ENCODE measurements around the gene BIRC3. TPM values are rescaled to one million over a fixed set of nuclear protein-coding genes. Genes with fewer than 3 reads are reported as not detected.

The BIRC3 gene
- total and polyA plus RNA-seq, 2 of the 4 experiments (the other 2 are of a cell fraction): 2.2 to 5.0 TPM

GRCh38 chr11:102361086-102362031, 44.1 kb downstream of the BIRC3 start:
- Histone ChIP-seq H4K20me1 (ENCODE audit: insufficient read depth, low read length) (peaks cover 19% of the 10 kb centered on the region), H4K91ac (ENCODE audit: insufficient read depth, low read depth, low read length) (no peak overlapping the region), H3K4me2 (ENCODE audit: low read depth, low read length) (no peak overlapping the region; the same call in 1 of the 2 replicates), H3K14ac (replicated peaks; ENCODE audit: low read depth, low read length) (0 out of 2 replicates have a peak overlapping the region, but pooled peaks have one; percentile 16), H3K9ac (ENCODE audit: low read depth, low read length) (no peak overlapping the region), H2AK9ac (replicated peaks; ENCODE audit: low read depth, low read length, poor library complexity) (peak overlapping the region; percentile 34), H4K5ac (ENCODE audit: low read depth, low read length) (no peak overlapping the region), H2BK15ac (ENCODE audit: low read depth, low read length) (no peak overlapping the region), H2BK120ac (ENCODE audit: low read depth, low read length) (no peak overlapping the region), H3K27me3 (ENCODE audit: control insufficient read depth, insufficient read depth, low read length) (no peaks in the 10 kb centered on the region), H3K4ac (ENCODE audit: low read depth, low read length) (no peak overlapping the region), H4K8ac (ENCODE audit: low read depth in 2 of 2, low read length in 2 of 2) (no peak overlapping the region), H2BK20ac (ENCODE audit: low read depth, low read length) (no peak overlapping the region), H3K4me1 (ENCODE audit: control insufficient read depth, insufficient read depth, low read length) (peaks cover 6% of the 10 kb centered on the region), H3K56ac (ENCODE audit: extremely low read depth, insufficient read depth, low read length) (no peak overlapping the region), H3K79me1 (ENCODE audit: low read depth in 1 of 2, low read length in 2 of 2) (peaks cover 29 to 43% of the 10 kb centered on the region in 2 experiments), H3K27ac (ENCODE audit: insufficient read depth, low read length) (no peak overlapping the region), H2AK5ac (ENCODE audit: low read depth, low read length) (no peak overlapping the region), H3K36me3 (ENCODE audit: control insufficient read depth, insufficient read depth, low read length) (peaks cover 33% of the 10 kb centered on the region), H2AFZ (replicated peaks; ENCODE audit: low read length, poor library complexity) (no peak overlapping the region), H3K23ac (ENCODE audit: low read depth, low read length) (no peak overlapping the region), H3K9me3 (ENCODE audit: control insufficient read depth, insufficient read depth, low read length) (0 out of 2 replicates have a peak, but pooled peaks cover 2% of the 10 kb centered on the region), H3K4me3 (ENCODE audit: insufficient read depth, low read depth, low read length) (no peak overlapping the region), H2BK5ac (ENCODE audit: low read depth, low read length, poor library complexity, severe bottlenecking) (no peak overlapping the region), H3K18ac (ENCODE audit: low read depth, low read length) (no peak overlapping the region), H3K9me1 (ENCODE audit: insufficient read depth, low read length) (peaks cover 9% of the 10 kb centered on the region)
- peak; percentile 17 for DNase-seq
- 92% methylated on average over 4 of the region's 5 CpGs; no CpG with 5 or more reads in 1 of the 2 experiments for WGBS, 2 experiments (ENCODE audit: extremely low coverage in 2 of 2, insufficient read length in 1 of 2)
- CTCF ChIA-PET: no interaction called here
- intact Hi-C loops (cut with micrococcal nuclease): no loop called here
- ATAC-seq (ENCODE audit: low read depth): peak; percentile 48; the same call in 1 of the 2 replicates
- no peak for TF ChIP-seq CEBPB (IDR thresholded peaks at IDR 0.05; ENCODE audit: low read depth, low read length)
- BruUV-seq (replicated peaks): no TSS peak
- in situ Hi-C loops (cut with MboI; ENCODE audit: low sequenced_read_pairs): no loop called here
- POLR2A ChIA-PET (ENCODE audit: unreplicated experiment): interaction anchor here (0.6 kb wide), 2 partner anchors 154 to 244 kb away, joined by 3 read pairs; no protein-coding TSS in a partner anchor
- dilution Hi-C loops (cut with HindIII; ENCODE audit: low sequenced_read_pairs, unreplicated experiment): no loop called here

Data from IMR-90 (cell line).